HepG2 (cell line): Measurements from ENCODE around the gene TADA3. TPM values are rescaled to one million over a fixed set of nuclear protein-coding genes. Genes with fewer than 3 reads are reported as not detected.

Source experiments
- ARNT ChIP-seq: fragments of 450-650 bp; IDR thresholded peaks from 2 replicates; pipeline ENCODE4 v1.6.1; 2017
- HOXD1 ChIP-seq: sonication (generic); formaldehyde crosslinking; IDR thresholded peaks from 2 replicates; pipeline ENCODE4 v1.5.0; 2020; ENCODE audit warnings: missing genetic modification reagents
- MED8 ChIP-seq: sonication (generic); formaldehyde crosslinking; IDR thresholded peaks from 2 replicates; pipeline ENCODE4 v1.8.1; 2023; ENCODE audit warnings: mild to moderate bottlenecking, missing genetic modification reagents; ENCODE audit not compliant: insufficient replicate concordance
- POLR2G ChIP-seq: fragments of 200-400 bp; formaldehyde crosslinking; IDR thresholded peaks from 2 replicates; pipeline ENCODE4 v1.6.1; 2018; ENCODE audit warnings: mild to moderate bottlenecking, low read depth, low read length, moderate library complexity
- U2AF2 ChIP-seq: fragments of 200-400 bp; formaldehyde crosslinking; IDR thresholded peaks from 2 replicates; pipeline ENCODE4 v1.6.1; 2017; ENCODE audit warnings: low read depth, mild to moderate bottlenecking, low read length
- ZBTB1 ChIP-seq: sonication (generic); formaldehyde crosslinking; IDR thresholded peaks from 2 replicates; pipeline ENCODE4 v1.4.0; 2020; ENCODE audit warnings: missing genetic modification reagents, borderline replicate concordance
- ZBTB7B ChIP-seq: sonication (generic); formaldehyde crosslinking; IDR thresholded peaks from 2 replicates; pipeline ENCODE4 v1.4.0; 2020; ENCODE audit warnings: missing genetic modification reagents
- ZFP62 ChIP-seq: sonication (generic); formaldehyde crosslinking; IDR thresholded peaks from 2 replicates; pipeline ENCODE4 v1.4.0; 2020; ENCODE audit warnings: missing genetic modification reagents
- ZMYM4 ChIP-seq: sonication (generic); formaldehyde crosslinking; IDR thresholded peaks from 2 replicates; pipeline ENCODE4 v1.8.1; 2023; ENCODE audit warnings: mild to moderate bottlenecking, missing genetic modification reagents
- ZNF230 ChIP-seq: sonication (generic); formaldehyde crosslinking; IDR thresholded peaks from 2 replicates; pipeline ENCODE4 v1.4.0; 2020; ENCODE audit warnings: mild to moderate bottlenecking, missing genetic modification reagents
- ZNF430 ChIP-seq: sonication (generic); formaldehyde crosslinking; IDR thresholded peaks from 2 replicates; pipeline ENCODE4 v1.9.0; 2021; ENCODE audit warnings: mild to moderate bottlenecking, missing genetic modification reagents
- ZNF431 ChIP-seq: sonication (generic); formaldehyde crosslinking; IDR thresholded peaks from 2 replicates; pipeline ENCODE4 v1.9.0; 2022; ENCODE audit warnings: missing genetic modification reagents, low read depth, mild to moderate bottlenecking, borderline replicate concordance
- ZNF460 ChIP-seq: sonication (generic); formaldehyde crosslinking; IDR thresholded peaks from 2 replicates; pipeline ENCODE4 v1.5.1; 2020; ENCODE audit warnings: missing genetic modification reagents, mild to moderate bottlenecking, borderline replicate concordance
- ZNF768 ChIP-seq: sonication (generic); formaldehyde crosslinking; IDR thresholded peaks from 2 replicates; pipeline ENCODE4 v1.4.0; 2020; ENCODE audit warnings: missing genetic modification reagents
- ZNF878 ChIP-seq: sonication (generic); formaldehyde crosslinking; IDR thresholded peaks from 2 replicates; pipeline ENCODE4 v1.8.1; 2023; ENCODE audit warnings: mild to moderate bottlenecking, missing genetic modification reagents, moderate library complexity
- polyA plus RNA-seq, 8 experiments: library from polyadenylated mRNA; depleted of rRNA in 3 of 8; stranded (reverse) in 7 of 8; unstranded in 1 of 8; fragments of >200 nt; fragmentation: Illumina TruSeq in 4 of 8; extraction: Trizol in 4 of 8; gene quantifications; 2 replicates each; pipeline versions ENCODE4 v1.2.1 to v1.2.3, GENCODE V29; 2011 to 2016; ENCODE audit warnings: low read depth in 4 of 8, missing spikeins in 1 of 8, mixed read lengths in 1 of 8; ENCODE audit not compliant: insufficient read depth in 1 of 8
- total RNA-seq, 5 experiments: library from RNA; depleted of rRNA; stranded (reverse); fragments of >200 nt; fragmentation: Illumina TruSeq; extraction: Trizol; gene quantifications; 2 replicates each; pipeline ENCODE4 v1.2.3, GENCODE V29; 2016; ENCODE audit warnings: low read depth in 1 of 5
- TF ChIP-seq, protein P1 (sequence below), 2 experiments: sonication (generic) in 1 of 2; formaldehyde crosslinking in 1 of 2; IDR thresholded peaks; 2 replicates each; pipeline versions ENCODE4 v1.4.0 to v1.6.1; 2016 to 2020; ENCODE audit warnings: borderline replicate concordance in 1 of 2, low read depth in 1 of 2, mild to moderate bottlenecking in 1 of 2, missing genetic modification reagents in 1 of 2
- TF ChIP-seq, protein P2 (sequence below): IDR thresholded peaks from 2 replicates; pipeline ENCODE4 v1.6.1; 2016; ENCODE audit warnings: mild to moderate bottlenecking
- TF ChIP-seq, protein P3 (sequence below): sonication (generic); formaldehyde crosslinking; IDR thresholded peaks from 2 replicates; pipeline ENCODE4 v1.8.0; 2022; ENCODE audit warnings: mild to moderate bottlenecking, missing genetic modification reagents, borderline replicate concordance

The TADA3 gene
- total and polyA plus RNA-seq, 2 of the 13 experiments (the other 11 are each of a cell fraction or from before 2014, with no cell fraction given): 32.1 to 37.1 TPM

DNA sequence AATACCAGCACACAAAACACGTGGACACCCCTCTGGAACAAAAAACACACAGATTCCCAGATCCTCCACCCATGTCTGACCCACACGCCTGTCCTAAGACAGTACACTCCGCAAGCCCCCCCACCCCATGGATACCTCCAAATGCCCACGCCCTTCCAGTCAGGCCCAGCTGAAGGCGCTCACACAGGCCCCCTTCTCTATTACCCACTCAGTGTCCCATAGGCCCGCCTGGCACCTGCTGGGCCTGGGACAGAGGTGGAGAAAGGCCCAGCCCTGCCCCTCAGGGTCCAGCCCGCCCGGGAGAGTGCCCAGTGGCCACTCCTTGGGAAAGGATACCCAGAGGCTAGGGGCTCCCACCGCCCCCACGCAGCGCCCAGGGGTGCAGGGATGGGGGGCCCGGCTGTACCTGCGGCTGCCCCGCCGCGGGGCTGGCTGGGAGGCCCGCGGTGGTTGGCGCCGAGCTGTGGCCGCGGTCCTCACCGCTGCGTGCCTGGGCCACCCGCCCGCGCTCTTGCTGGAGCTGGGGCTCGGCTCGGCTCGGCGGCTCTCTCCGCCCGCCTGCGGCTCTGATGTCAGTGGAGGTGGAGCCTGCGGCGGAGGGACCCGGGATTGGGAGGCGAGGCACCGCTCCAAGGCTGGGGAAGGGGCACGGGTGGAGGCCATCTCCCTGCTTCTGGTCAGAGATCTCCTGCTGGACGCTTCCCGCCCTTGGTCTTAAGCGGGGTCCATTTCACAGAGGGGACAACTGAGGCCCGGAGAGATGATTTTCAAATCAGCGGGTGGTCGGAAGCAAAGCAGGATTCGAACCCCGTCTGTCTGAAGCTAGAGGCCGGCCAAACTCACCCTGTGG is 22.6 kb downstream of the TADA3 start, which contains the start of gene CAMK1 (continued):
- TF ChIP-seq, protein P1, sequence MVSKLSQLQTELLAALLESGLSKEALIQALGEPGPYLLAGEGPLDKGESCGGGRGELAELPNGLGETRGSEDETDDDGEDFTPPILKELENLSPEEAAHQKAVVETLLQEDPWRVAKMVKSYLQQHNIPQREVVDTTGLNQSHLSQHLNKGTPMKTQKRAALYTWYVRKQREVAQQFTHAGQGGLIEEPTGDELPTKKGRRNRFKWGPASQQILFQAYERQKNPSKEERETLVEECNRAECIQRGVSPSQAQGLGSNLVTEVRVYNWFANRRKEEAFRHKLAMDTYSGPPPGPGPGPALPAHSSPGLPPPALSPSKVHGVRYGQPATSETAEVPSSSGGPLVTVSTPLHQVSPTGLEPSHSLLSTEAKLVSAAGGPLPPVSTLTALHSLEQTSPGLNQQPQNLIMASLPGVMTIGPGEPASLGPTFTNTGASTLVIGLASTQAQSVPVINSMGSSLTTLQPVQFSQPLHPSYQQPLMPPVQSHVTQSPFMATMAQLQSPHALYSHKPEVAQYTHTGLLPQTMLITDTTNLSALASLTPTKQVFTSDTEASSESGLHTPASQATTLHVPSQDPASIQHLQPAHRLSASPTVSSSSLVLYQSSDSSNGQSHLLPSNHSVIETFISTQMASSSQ (IDR thresholded peaks at IDR 0.05; ENCODE audit: low read depth): no peak
- TF ChIP-seq, protein P1 (CRISPR knock-in tag; IDR thresholded peaks at IDR 0.05; ENCODE audit: borderline replicate concordance): no peak
- no peak for TF ChIP-seq ZNF430 (CRISPR knock-in tag)
- TF ChIP-seq, protein P2, sequence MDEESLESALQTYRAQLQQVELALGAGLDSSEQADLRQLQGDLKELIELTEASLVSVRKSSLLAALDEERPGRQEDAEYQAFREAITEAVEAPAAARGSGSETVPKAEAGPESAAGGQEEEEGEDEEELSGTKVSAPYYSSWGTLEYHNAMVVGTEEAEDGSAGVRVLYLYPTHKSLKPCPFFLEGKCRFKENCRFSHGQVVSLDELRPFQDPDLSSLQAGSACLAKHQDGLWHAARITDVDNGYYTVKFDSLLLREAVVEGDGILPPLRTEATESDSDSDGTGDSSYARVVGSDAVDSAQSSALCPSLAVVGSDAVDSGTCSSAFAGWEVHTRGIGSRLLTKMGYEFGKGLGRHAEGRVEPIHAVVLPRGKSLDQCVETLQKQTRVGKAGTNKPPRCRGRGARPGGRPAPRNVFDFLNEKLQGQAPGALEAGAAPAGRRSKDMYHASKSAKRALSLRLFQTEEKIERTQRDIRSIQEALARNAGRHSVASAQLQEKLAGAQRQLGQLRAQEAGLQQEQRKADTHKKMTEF: peak; percentile 23; the same call in 1 of the 2 replicates
- no peak for TF ChIP-seq ZBTB1 (CRISPR knock-in tag)
- TF ChIP-seq ZNF431 (CRISPR knock-in tag): no peak
- 0 out of 2 replicates have a peak, but pooled peaks have one; percentile 20 for TF ChIP-seq ZNF230 (CRISPR knock-in tag)
- peak; percentile 22; the same call in 1 of the 2 replicates for TF ChIP-seq ZBTB7B (CRISPR knock-in tag)
- TF ChIP-seq ZNF768 (CRISPR knock-in tag): no peak
- no peak for TF ChIP-seq ZNF878 (CRISPR knock-in tag)
- TF ChIP-seq U2AF2: no peak
- TF ChIP-seq, protein P3, sequence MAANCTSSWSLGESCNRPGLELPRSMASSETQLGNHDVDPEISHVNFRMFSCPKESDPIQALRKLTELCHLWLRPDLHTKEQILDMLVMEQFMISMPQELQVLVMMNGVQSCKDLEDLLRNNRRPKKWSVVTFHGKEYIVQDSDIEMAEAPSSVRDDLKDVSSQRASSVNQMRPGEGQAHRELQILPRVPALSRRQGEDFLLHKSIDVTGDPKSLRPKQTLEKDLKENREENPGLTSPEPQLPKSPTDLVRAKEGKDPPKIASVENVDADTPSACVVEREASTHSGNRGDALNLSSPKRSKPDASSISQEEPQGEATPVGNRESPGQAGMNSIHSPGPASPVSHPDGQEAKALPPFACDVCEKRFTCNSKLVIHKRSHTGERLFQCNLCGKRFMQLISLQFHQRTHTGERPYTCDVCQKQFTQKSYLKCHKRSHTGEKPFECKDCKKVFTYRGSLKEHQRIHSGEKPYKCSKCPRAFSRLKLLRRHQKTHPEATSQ (CRISPR knock-in tag): no peak
- no peak for TF ChIP-seq HOXD1 (CRISPR knock-in tag)
- TF ChIP-seq ZNF460: no peak; the same call in 1 of the 2 replicates
- TF ChIP-seq ARNT: no peak
- no peak for TF ChIP-seq MED8
- peak; percentile 45 for TF ChIP-seq ZMYM4
- TF ChIP-seq POLR2G: peak; percentile 86
- no peak for TF ChIP-seq ZFP62
